Measurements from ENCODE around the gene MYO9A.
"Not testable (repeated sequence)": the region's sequence is repeated elsewhere in the genome, so short reads cannot be mapped to it uniquely, and the experiment has no call there.

MYO9A gene

GRCh38 chr15:72105111-72105510 lies 12.8 kb downstream of the MYO9A start:
- TF ChIP-seq CTCF (IDR thresholded peaks at IDR 0.05; ENCODE audit: insufficient read depth, low read length) (no peak), SPI1 (IDR thresholded peaks at IDR 0.05; ENCODE audit: borderline replicate concordance, low read depth) (no peak), REST (IDR thresholded peaks at IDR 0.05; ENCODE audit: insufficient replicate concordance, low read depth) (no peak), GABPA (IDR thresholded peaks at IDR 0.05; ENCODE audit: low read depth) (no peak), POLR2AphosphoS5 (IDR thresholded peaks at IDR 0.05; ENCODE audit: low read depth) (no peak)
- Histone ChIP-seq H3K4me3 (replicated peaks; ENCODE audit: insufficient read depth, low read length) (no peak overlapping the region), H3K27me3 (ENCODE audit: insufficient read depth, poor library complexity, severe bottlenecking) (no peaks in the 10 kb centered on the region), H3K27ac (replicated peaks) (no peak overlapping the region)
- DNase-seq (ENCODE audit: low read depth in 1 of 2, low spot score in 1 of 2) = no peak

- not testable (repeated sequence) for H3K27ac ChIP-seq (replicated peaks); H3K27me3 ChIP-seq (ENCODE audit: insufficient read depth, poor library complexity, severe bottlenecking); DNase-seq (ENCODE audit: low read depth in 1 of 2, low spot score in 1 of 2); H3K4me3 ChIP-seq (replicated peaks; ENCODE audit: insufficient read depth, low read length)
These were observed 17.4 kb downstream of the MYO9A start for GRCh38 chr15:72100551-72100950.

- Histone ChIP-seq H3K27me3 (ENCODE audit: insufficient read depth, poor library complexity, severe bottlenecking) (no peaks in the 10 kb centered on the region), H3K27ac (replicated peaks) (no peak overlapping the region), H3K4me3 (replicated peaks; ENCODE audit: insufficient read depth, low read length) (no peak overlapping the region)
- TF ChIP-seq REST (IDR thresholded peaks at IDR 0.05; ENCODE audit: insufficient replicate concordance, low read depth) (no peak), CTCF (IDR thresholded peaks at IDR 0.05; ENCODE audit: insufficient read depth, low read length) (no peak), GABPA (IDR thresholded peaks at IDR 0.05; ENCODE audit: low read depth) (no peak), SPI1 (IDR thresholded peaks at IDR 0.05; ENCODE audit: borderline replicate concordance, low read depth) (no peak), POLR2AphosphoS5 (IDR thresholded peaks at IDR 0.05; ENCODE audit: low read depth) (no peak)
- DNase-seq (ENCODE audit: low read depth in 1 of 2, low spot score in 1 of 2) = no peak
These were observed 18.8 kb downstream of the MYO9A start for GRCh38 chr15:72099155-72099554.

GRCh38 chr15:72098040-72098439 lies 19.9 kb downstream of the MYO9A start:
- no peaks in the 10 kb centered on the region for H3K27me3 ChIP-seq (ENCODE audit: insufficient read depth, poor library complexity, severe bottlenecking)
- TF ChIP-seq SPI1 (IDR thresholded peaks at IDR 0.05; ENCODE audit: borderline replicate concordance, low read depth) = no peak
- no peak for TF ChIP-seq CTCF (IDR thresholded peaks at IDR 0.05; ENCODE audit: insufficient read depth, low read length)
- no peak for TF ChIP-seq REST (IDR thresholded peaks at IDR 0.05; ENCODE audit: insufficient replicate concordance, low read depth)
- TF ChIP-seq GABPA (IDR thresholded peaks at IDR 0.05; ENCODE audit: low read depth) = no peak
- TF ChIP-seq POLR2AphosphoS5 (IDR thresholded peaks at IDR 0.05; ENCODE audit: low read depth) = no peak
- H3K4me3 ChIP-seq (replicated peaks; ENCODE audit: insufficient read depth, low read length) = no peak overlapping the region
- DNase-seq (ENCODE audit: low read depth in 1 of 2, low spot score in 1 of 2) = no peak
- no peak overlapping the region for H3K27ac ChIP-seq (replicated peaks)
